PC-9 (cell line): Measurements from ENCODE around the gene FGF19. TPM values are rescaled to one million over a fixed set of nuclear protein-coding genes. Genes with fewer than 3 reads are reported as not detected.

Experiments used
- BruUV-seq: library from RNA; stranded (reverse); fragments of 400-500 nt; replicated peaks from 2 replicates; lab custom pipeline; 2021; lab: Mats Ljungman, UMichigan
- CTCF ChIA-PET: fragments of 300-600 bp; sonication (Branson Sonifier 250); formaldehyde crosslinking; loops from one replicate; lab custom pipeline; 2022; ENCODE audit warnings: antibody characterized with exemption; lab: Charles Lee
- POLR2A ChIA-PET: fragments of 300-600 bp; sonication (Branson Sonifier 250); formaldehyde crosslinking; loops from one replicate; lab custom pipeline; 2022; ENCODE audit warnings: antibody characterized with exemption; ENCODE audit not compliant: unreplicated experiment; lab: Charles Lee
- DNase-seq, 2 experiments: peaks; one replicate each; pipeline versions ENCODE4 v3.0.0 to v3.0.0-alpha.2; 2015 to 2022; ENCODE audit warnings: mixed read lengths in 1 of 2
- H2AFZ ChIP-seq: fragments of 200-600 bp; sonication (generic); 2 replicates; pipeline ENCODE4 v1.8.1; 2017; ENCODE audit warnings: antibody characterized with exemption
- H3F3A ChIP-seq: fragments of 200-600 bp; sonication (generic); 2 replicates; pipeline ENCODE4 v1.8.1; 2017; ENCODE audit warnings: antibody characterized with exemption, mild to moderate bottlenecking, low read depth; ENCODE audit not compliant: insufficient read depth
- H3K27ac ChIP-seq: fragments of 200-600 bp; sonication (generic); 2 replicates; pipeline ENCODE4 v1.6.1; 2016; ENCODE audit warnings: mixed run types
- H3K27me3 ChIP-seq: fragments of 200-600 bp; sonication (generic); 2 replicates; pipeline ENCODE4 v1.6.1; 2016; ENCODE audit warnings: low read depth, mixed run types; ENCODE audit not compliant: insufficient read depth
- H3K36me3 ChIP-seq: fragments of 200-600 bp; sonication (generic); 2 replicates; pipeline ENCODE4 v1.6.1; 2016; ENCODE audit warnings: low read depth, mixed run types
- H3K4me1 ChIP-seq: fragments of 200-600 bp; sonication (generic); replicated peaks from 2 replicates; pipeline ENCODE4 v1.6.1; 2016; ENCODE audit warnings: mixed run types; ENCODE audit not compliant: insufficient read depth
- H3K4me2 ChIP-seq: fragments of 200-600 bp; sonication (generic); 2 replicates; pipeline ENCODE4 v1.6.1; 2017; ENCODE audit warnings: mixed run types
- H3K4me3 ChIP-seq: fragments of 200-600 bp; sonication (generic); 2 replicates; pipeline ENCODE4 v1.6.1; 2016; ENCODE audit warnings: mixed run types
- H3K79me2 ChIP-seq: fragments of 200-600 bp; sonication (generic); 2 replicates; pipeline ENCODE4 v1.6.1; 2017; ENCODE audit warnings: low read depth, mixed run types
- H3K9me2 ChIP-seq: fragments of 200-600 bp; sonication (generic); 2 replicates; pipeline ENCODE4 v1.8.1; 2017; ENCODE audit warnings: mild to moderate bottlenecking; ENCODE audit not compliant: insufficient read depth
- H3K9me3 ChIP-seq: fragments of 200-600 bp; sonication (generic); 2 replicates; pipeline ENCODE4 v1.8.1; 2016; ENCODE audit warnings: low read depth; ENCODE audit not compliant: insufficient read depth
- H4K20me1 ChIP-seq: fragments of 200-600 bp; sonication (generic); 2 replicates; pipeline ENCODE4 v1.8.1; 2017; ENCODE audit not compliant: insufficient read depth
- CTCF ChIP-seq: fragments of 200-600 bp; sonication (generic); conservative IDR thresholded peaks from 2 replicates; pipeline ENCODE4 v1.6.1; 2017; ENCODE audit warnings: mixed run types, antibody characterized with exemption, mild to moderate bottlenecking, moderate library complexity
- EZH2 ChIP-seq: fragments of 200-600 bp; sonication (generic); IDR thresholded peaks from 2 replicates; pipeline ENCODE4 v1.8.0; 2017; ENCODE audit warnings: antibody characterized with exemption, low read depth
- intact Hi-C: fragments of 100-400 bp; cut with micrococcal nuclease; formaldehyde crosslinking; loops from one replicate; pipeline ENCODE4 v1.10.0; 2022; ENCODE audit not compliant: unreplicated experiment
- total RNA-seq: library from RNA; stranded (reverse); gene quantifications from 2 replicates; pipeline ENCODE4 v1.2.3, GENCODE V29; 2021

The FGF19 gene
- total RNA-seq, 1 experiment from 2014 or later, result 2.0 TPM

DNA sequence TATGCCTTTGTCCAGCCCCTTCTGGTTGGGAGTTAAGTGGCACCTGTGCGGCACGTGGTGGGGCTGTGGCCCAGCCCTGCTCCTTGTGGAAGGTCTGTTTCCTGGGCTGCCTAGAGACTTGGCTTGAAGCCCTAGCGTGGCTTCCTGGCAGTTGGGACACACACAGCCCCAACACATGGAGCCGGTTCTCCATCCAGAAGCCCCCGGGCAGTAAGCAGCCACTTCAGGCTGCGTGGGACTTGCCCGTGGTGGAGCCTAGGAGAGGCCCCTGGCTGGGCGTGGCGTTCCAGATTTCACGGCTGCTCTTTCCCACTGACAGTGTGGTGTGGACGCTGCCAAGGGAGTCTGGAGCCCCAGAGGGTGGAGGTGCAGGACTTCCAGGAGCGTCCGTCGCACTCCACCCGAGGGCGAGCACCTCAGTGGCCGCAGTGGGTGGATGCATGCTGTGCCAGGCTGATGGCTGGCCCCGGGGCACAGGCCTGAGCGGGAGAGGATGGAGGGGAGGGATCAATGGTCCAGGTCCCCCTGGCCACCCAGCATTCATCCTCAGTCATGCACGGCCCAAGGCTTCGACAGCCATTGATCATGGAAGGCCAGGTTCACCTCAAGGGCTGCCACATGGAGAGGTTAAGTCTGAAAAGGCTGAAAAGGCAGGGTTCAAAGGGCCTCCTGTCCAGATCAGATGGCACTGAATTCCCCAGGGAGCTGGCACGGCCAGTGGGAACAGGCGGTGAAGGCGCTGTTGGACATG lies 53.6 kb downstream of the FGF19 start:
- no peak for DNase-seq
- intact Hi-C loops, result no loop called here
- TF ChIP-seq EZH2 (no peak), CTCF (no peak)
- H3K4me2 ChIP-seq, result no peak overlapping the region
- no peaks in the 10 kb centered on the region for H3K27me3 ChIP-seq
- CTCF ChIA-PET, result no interaction called here
- no TSS peak for BruUV-seq
- no peak overlapping the region for H3K4me3 ChIP-seq
- POLR2A ChIA-PET, result interaction anchor here (0.6 kb wide), 1 partner anchor 375 kb away, joined by 9 read pairs; no protein-coding TSS in a partner anchor
- peaks cover 99% of the 10 kb centered on the region for H3F3A ChIP-seq
- H3K9me2 ChIP-seq, result no peaks in the 10 kb centered on the region
- no peak overlapping the region for H3K27ac ChIP-seq
- H2AFZ ChIP-seq, result no peak overlapping the region
- peaks cover 52% of the 10 kb centered on the region for H3K79me2 ChIP-seq
- H3K9me3 ChIP-seq, result no peaks in the 10 kb centered on the region
- peaks cover 71% of the 10 kb centered on the region for H3K36me3 ChIP-seq
- peaks cover 19% of the 10 kb centered on the region for H3K4me1 ChIP-seq
- H4K20me1 ChIP-seq, result peaks cover 93% of the 10 kb centered on the region

DNA sequence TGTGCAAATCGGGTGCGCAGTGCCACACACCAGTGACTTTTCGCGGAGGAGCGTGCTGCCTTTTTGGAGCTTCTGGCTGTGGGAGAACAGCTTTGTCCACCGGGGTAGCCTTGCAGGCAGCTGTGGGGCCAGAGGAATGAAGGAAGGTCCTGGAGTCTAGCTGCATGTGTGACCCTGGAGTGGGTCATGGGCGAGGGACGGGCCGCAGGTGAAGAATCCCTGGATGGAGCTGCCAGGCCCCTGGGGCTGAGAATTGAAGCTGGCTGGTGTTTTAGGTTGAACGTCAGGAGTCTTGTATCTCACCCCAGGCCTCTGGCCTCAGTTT lies 54.3 kb downstream of the FGF19 start:
- intact Hi-C loops, result no loop called here
- no peak for TF ChIP-seq EZH2
- TF ChIP-seq CTCF, result no peak
- ChIA-PET CTCF (no interaction called here), POLR2A (interaction anchor here (0.6 kb wide), 1 partner anchor 375 kb away, joined by 9 read pairs; no protein-coding TSS in a partner anchor)
- H2AFZ ChIP-seq, result no peak overlapping the region
- no peak overlapping the region for H3K4me3 ChIP-seq
- peaks cover 19% of the 10 kb centered on the region for H3K4me1 ChIP-seq
- H3F3A ChIP-seq, result peaks cover 100% of the 10 kb centered on the region
- H3K9me2 ChIP-seq, result no peaks in the 10 kb centered on the region
- no TSS peak for BruUV-seq
- no peak overlapping the region for H3K4me2 ChIP-seq
- H3K36me3 ChIP-seq, result peaks cover 78% of the 10 kb centered on the region
- no peaks in the 10 kb centered on the region for H3K27me3 ChIP-seq
- no peak overlapping the region for H3K27ac ChIP-seq
- DNase-seq, result peak in 1 of 2 experiments; percentile 11
- peaks cover 98% of the 10 kb centered on the region for H4K20me1 ChIP-seq
- H3K79me2 ChIP-seq, result peaks cover 59% of the 10 kb centered on the region
- no peaks in the 10 kb centered on the region for H3K9me3 ChIP-seq

- TF ChIP-seq CTCF (no peak), EZH2 (no peak)
- no peak overlapping the region for H2AFZ ChIP-seq
- H3K27me3 ChIP-seq, result no peaks in the 10 kb centered on the region
- no TSS peak for BruUV-seq
- H3K36me3 ChIP-seq, result peaks cover 78% of the 10 kb centered on the region
- no peaks in the 10 kb centered on the region for H3K9me2 ChIP-seq
- no peak overlapping the region for H3K4me3 ChIP-seq
- ChIA-PET POLR2A (no interaction called here), CTCF (no interaction called here)
- no peak overlapping the region for H3K27ac ChIP-seq
- no peaks in the 10 kb centered on the region for H3K9me3 ChIP-seq
- no peak overlapping the region for H3K4me2 ChIP-seq
- peak in 1 of 2 experiments; percentile 30 for DNase-seq
- H3K79me2 ChIP-seq, result peaks cover 66% of the 10 kb centered on the region
- intact Hi-C loops, result no loop called here
- H4K20me1 ChIP-seq, result peaks cover 98% of the 10 kb centered on the region
- peaks cover 100% of the 10 kb centered on the region for H3F3A ChIP-seq
- peaks cover 19% of the 10 kb centered on the region for H3K4me1 ChIP-seq
Observed at GRCh38 chr11:69648679-69649575, 54.9 kb downstream of the FGF19 start.

Other genes starting within 250 kb of the FGF19 start
- not detected in 2 replicates for gene LINC01488, start 222.4 kb downstream of the FGF19 start, total RNA-seq
- 346 and 586 TPM in 2 replicates for gene CCND1, start 62.9 kb downstream of the FGF19 start, total RNA-seq
- gene LTO1, start 28.7 kb downstream of the FGF19 start, total RNA-seq, result 41.1 and 50.3 TPM in 2 replicates
- not detected in 2 replicates for gene FGF4, start 71.3 kb upstream of the FGF19 start, total RNA-seq
- not detected in 2 replicates for gene FGF3, start 115.4 kb upstream of the FGF19 start, total RNA-seq